DMS79 (cell line): ENCODE data around the gene GAS7.

Experiments used
- DNase-seq: peaks from one replicate; lab custom pipeline; 2025; lab: John Stamatoyannopoulos, UW

Gene GAS7

GRCh38 chr17:10171122-10171571 is 27.3 kb downstream of the GAS7 start:
- no peak for DNase-seq

GRCh38 chr17:10170233-10170632 is 28.2 kb downstream of the GAS7 start:
- DNase-seq, result no peak

GRCh38 chr17:10169290-10169689 is 29.1 kb downstream of the GAS7 start:
- DNase-seq, result no peak

- no peak for DNase-seq
Observed at GRCh38 chr17:10166176-10166935, 32.0 kb downstream of the GAS7 start.

- no peak for DNase-seq
Observed at GRCh38 chr17:10162096-10162495, 36.3 kb downstream of the GAS7 start.

GRCh38 chr17:10161386-10161785 is 37.0 kb downstream of the GAS7 start:
- no peak for DNase-seq

GRCh38 chr17:10156948-10157607 is 41.3 kb downstream of the GAS7 start:
- no peak for DNase-seq

GRCh38 chr17:10156599-10156947 is 41.8 kb downstream of the GAS7 start:
- no peak for DNase-seq

- DNase-seq, result no peak
Observed at GRCh38 chr17:10156077-10156435, 42.4 kb downstream of the GAS7 start.

- no peak for DNase-seq
Observed at GRCh38 chr17:10155371-10156076, 42.9 kb downstream of the GAS7 start.

- no peak for DNase-seq
Observed at GRCh38 chr17:10151667-10152496, 46.5 kb downstream of the GAS7 start.

- no peak for DNase-seq
Observed at GRCh38 chr17:10149573-10150399, 48.6 kb downstream of the GAS7 start.

GRCh38 chr17:10147761-10148415 is 50.5 kb downstream of the GAS7 start:
- DNase-seq, result no peak

GRCh38 chr17:10147040-10147439 is 51.4 kb downstream of the GAS7 start:
- no peak for DNase-seq

GRCh38 chr17:10144982-10145381 is 53.4 kb downstream of the GAS7 start:
- DNase-seq, result no peak

GRCh38 chr17:10144456-10144855 is 54.0 kb downstream of the GAS7 start:
- DNase-seq, result no peak

- no peak for DNase-seq
Observed at GRCh38 chr17:10141436-10141835, 57.0 kb downstream of the GAS7 start.

- no peak for DNase-seq
Observed at GRCh38 chr17:10139577-10139976, 58.8 kb downstream of the GAS7 start.

GRCh38 chr17:10136258-10136981 is 62.0 kb downstream of the GAS7 start:
- DNase-seq, result no peak
